OCI-LY1 (cell line): Measurements from ENCODE around the gene ADORA2A.

Source experiments
- H2AFZ ChIP-seq: fragments of 200-600 bp; sonication (generic), shearing (Covaris generic); 2 replicates; pipeline ENCODE4 v1.6.0; 2014; ENCODE audit warnings: antibody characterized with exemption, mild to moderate bottlenecking, low read length
- H3F3A ChIP-seq: fragments of 200-600 bp; sonication (generic), shearing (Covaris generic); 2 replicates; pipeline ENCODE4 v1.6.0; 2014; ENCODE audit warnings: mild to moderate bottlenecking, antibody characterized with exemption, low read length, moderate library complexity; ENCODE audit not compliant: insufficient read depth
- H3K27ac ChIP-seq: fragments of 200-600 bp; sonication (generic); 2 replicates; pipeline ENCODE4 v1.5.1; 2014; ENCODE audit warnings: low read length, mixed run types, mild to moderate bottlenecking, low read depth; ENCODE audit not compliant: poor library complexity, severe bottlenecking
- H3K27me3 ChIP-seq: fragments of 200-600 bp; sonication (generic); 2 replicates; pipeline ENCODE4 v1.6.0; 2014; ENCODE audit warnings: antibody characterized with exemption, mild to moderate bottlenecking, low read length, moderate library complexity; ENCODE audit not compliant: insufficient read depth
- H3K36me3 ChIP-seq: fragments of 200-600 bp; sonication (generic); 2 replicates; pipeline ENCODE4 v1.6.1; 2014; ENCODE audit warnings: mild to moderate bottlenecking, antibody characterized with exemption, low read length, moderate library complexity, mixed read lengths; ENCODE audit not compliant: insufficient read depth
- H3K4me1 ChIP-seq: fragments of 200-600 bp; sonication (generic); 2 replicates; pipeline ENCODE4 v1.5.1; 2014; ENCODE audit warnings: mild to moderate bottlenecking, low read length, moderate library complexity; ENCODE audit not compliant: insufficient read depth, severe bottlenecking
- H3K4me2 ChIP-seq: fragments of 200-600 bp; sonication (generic), shearing (Covaris generic); 2 replicates; pipeline ENCODE4 v1.6.1; 2014; ENCODE audit warnings: low read length
- H3K4me3 ChIP-seq: fragments of 200-600 bp; sonication (generic); 2 replicates; pipeline ENCODE4 v1.5.1; 2014; ENCODE audit warnings: low read length, low read depth, mild to moderate bottlenecking, mixed read lengths; ENCODE audit not compliant: poor library complexity, severe bottlenecking
- H3K79me2 ChIP-seq: fragments of 200-600 bp; shearing (Covaris generic); 2 replicates; pipeline ENCODE4 v1.6.1; 2016; ENCODE audit warnings: mixed run types, low read length, mixed read lengths; ENCODE audit not compliant: insufficient read depth
- H3K9ac ChIP-seq: fragments of 200-600 bp; sonication (generic), shearing (Covaris generic); 2 replicates; pipeline ENCODE4 v1.6.1; 2014; ENCODE audit warnings: mild to moderate bottlenecking, low read length, mixed read lengths
- H3K9me2 ChIP-seq: fragments of 200-600 bp; sonication (generic), shearing (Covaris generic); 2 replicates; pipeline ENCODE4 v1.6.1; 2014; ENCODE audit warnings: low read depth, mild to moderate bottlenecking, low read length, mixed read lengths
- H3K9me3 ChIP-seq: fragments of 200-600 bp; shearing (Covaris generic); 2 replicates; pipeline ENCODE4 v1.6.1; 2014; ENCODE audit warnings: low read length, mixed read lengths
- H4K20me1 ChIP-seq: fragments of 200-600 bp; sonication (generic), shearing (Covaris generic); 2 replicates; pipeline ENCODE4 v1.6.0; 2016; ENCODE audit warnings: mild to moderate bottlenecking, low read length; ENCODE audit not compliant: insufficient read depth
- CTCF ChIP-seq: fragments of 200-600 bp; sonication (generic), shearing (Covaris generic); IDR thresholded peaks from 2 replicates; pipeline ENCODE4 v1.5.1; 2017; ENCODE audit warnings: mild to moderate bottlenecking, antibody characterized with exemption, low read length, moderate library complexity, mixed read lengths
- EZH2 ChIP-seq: fragments of 200-600 bp; sonication (generic), shearing (Covaris generic); IDR thresholded peaks from 2 replicates; pipeline ENCODE4 v1.8.0; 2017; ENCODE audit warnings: borderline replicate concordance, mixed run types, mild to moderate bottlenecking, antibody characterized with exemption, low read length, moderate library complexity, mixed read lengths

The ADORA2A gene

GRCh38 chr22:24482575-24482974 is 55.2 kb downstream of the ADORA2A start:
- no peak overlapping the region for H3K27ac ChIP-seq

GRCh38 chr22:24482998-24483397 is 55.6 kb downstream of the ADORA2A start:
- no peak overlapping the region for H3K9ac ChIP-seq
- no peaks in the 10 kb centered on the region for H3K79me2 ChIP-seq
- TF ChIP-seq CTCF (no peak), EZH2 (no peak)
- no peaks in the 10 kb centered on the region for H3K4me1 ChIP-seq
- H3K4me2 ChIP-seq, result no peak overlapping the region
- H2AFZ ChIP-seq, result no peak overlapping the region
- no peak overlapping the region for H3K27ac ChIP-seq
- H4K20me1 ChIP-seq, result no peaks in the 10 kb centered on the region
- no peaks in the 10 kb centered on the region for H3K9me3 ChIP-seq
- no peaks in the 10 kb centered on the region for H3K9me2 ChIP-seq
- no peak overlapping the region for H3K4me3 ChIP-seq
- H3K36me3 ChIP-seq, result no peaks in the 10 kb centered on the region
- no peaks in the 10 kb centered on the region for H3F3A ChIP-seq
- H3K27me3 ChIP-seq, result no peaks in the 10 kb centered on the region

More at GRCh38 chr22:24482575-24482974, 55.2 kb downstream of the ADORA2A start:
- H3K9me3 ChIP-seq, result no peaks in the 10 kb centered on the region
- H3K4me2 ChIP-seq, result no peak overlapping the region
- H3K36me3 ChIP-seq, result no peaks in the 10 kb centered on the region
- no peak overlapping the region for H3K9ac ChIP-seq
- H3K27me3 ChIP-seq, result no peaks in the 10 kb centered on the region
- no peaks in the 10 kb centered on the region for H4K20me1 ChIP-seq
- H3K4me3 ChIP-seq, result no peak overlapping the region
- no peaks in the 10 kb centered on the region for H3K79me2 ChIP-seq
- H3F3A ChIP-seq, result no peaks in the 10 kb centered on the region
- H2AFZ ChIP-seq, result no peak overlapping the region
- H3K4me1 ChIP-seq, result no peaks in the 10 kb centered on the region
- no peaks in the 10 kb centered on the region for H3K9me2 ChIP-seq
- no peak for TF ChIP-seq CTCF

- no peak overlapping the region for H3K4me3 ChIP-seq
- H3K9me2 ChIP-seq, result no peaks in the 10 kb centered on the region
- no peaks in the 10 kb centered on the region for H3K4me1 ChIP-seq
- no peak overlapping the region for H3K27ac ChIP-seq
- H3K4me2 ChIP-seq, result no peak overlapping the region
- H2AFZ ChIP-seq, result no peak overlapping the region
- no peaks in the 10 kb centered on the region for H3K36me3 ChIP-seq
- H3F3A ChIP-seq, result no peaks in the 10 kb centered on the region
- no peaks in the 10 kb centered on the region for H4K20me1 ChIP-seq
- no peaks in the 10 kb centered on the region for H3K9me3 ChIP-seq
- no peak overlapping the region for H3K9ac ChIP-seq
- no peaks in the 10 kb centered on the region for H3K27me3 ChIP-seq
- no peak for TF ChIP-seq CTCF
- no peak for TF ChIP-seq EZH2
- H3K79me2 ChIP-seq, result no peaks in the 10 kb centered on the region
Observed at GRCh38 chr22:24483976-24484545, 56.7 kb downstream of the ADORA2A start.
